SK-N-SH treated with all-trans-retinoic acid at 6 μM for 48 hours (cell line): Measurements from ENCODE around the gene KRTDAP.

Experiments
- ATAC-seq: fragments of 200-7000 bp; cut with Tn5 transposase; 3 replicates; pipeline ENCODE4 v1.9.1; 2020; ENCODE audit warnings: mild to moderate bottlenecking, moderate library complexity
- ARNTL ChIP-seq: fragments of 450-650 bp; formaldehyde crosslinking; IDR thresholded peaks from 2 replicates; pipeline ENCODE4 v1.5.0; 2020; ENCODE audit warnings: low read depth, mild to moderate bottlenecking, moderate library complexity, borderline replicate concordance
- BACH2 ChIP-seq: fragments of 250-450 bp; sonication (Bioruptor Pico); IDR thresholded peaks from 2 replicates; pipeline ENCODE4 v1.9.0; 2021; ENCODE audit warnings: mild to moderate bottlenecking, borderline replicate concordance
- CREB5 ChIP-seq: fragments of 250-450 bp; sonication (Bioruptor Pico); IDR thresholded peaks from 2 replicates; pipeline ENCODE4 v1.5.1; 2020; ENCODE audit warnings: low read depth, mild to moderate bottlenecking, moderate library complexity
- ESRRG ChIP-seq: fragments of 250-450 bp; sonication (Bioruptor Pico); IDR thresholded peaks from 2 replicates; pipeline ENCODE4 v1.6.1; 2021; ENCODE audit warnings: mild to moderate bottlenecking
- GLIS3 ChIP-seq: fragments of 250-450 bp; sonication (Bioruptor Pico); IDR thresholded peaks from 2 replicates; pipeline ENCODE4 v1.5.0; 2020; ENCODE audit warnings: mild to moderate bottlenecking, moderate library complexity
- ISL1 ChIP-seq: fragments of 250-450 bp; sonication (Bioruptor Pico); IDR thresholded peaks from 2 replicates; pipeline ENCODE4 v2.1.2; 2022; ENCODE audit warnings: mild to moderate bottlenecking, moderate library complexity
- OSR1 ChIP-seq: fragments of 250-450 bp; sonication (Bioruptor Pico); IDR thresholded peaks from 2 replicates; pipeline ENCODE4 v1.8.0; 2022; ENCODE audit warnings: moderate library complexity, mild to moderate bottlenecking, inconsistent platforms
- POU6F1 ChIP-seq: fragments of 250-450 bp; sonication (Bioruptor Pico); IDR thresholded peaks from 2 replicates; pipeline ENCODE4 v1.8.0; 2021; ENCODE audit warnings: low read depth, mild to moderate bottlenecking, moderate library complexity, borderline replicate concordance
- SNAI2 ChIP-seq: fragments of 250-450 bp; sonication (Bioruptor Pico); IDR thresholded peaks from 2 replicates; pipeline ENCODE4 v1.5.0; 2020; ENCODE audit warnings: mild to moderate bottlenecking, moderate library complexity
- TCF4 ChIP-seq: fragments of 250-450 bp; sonication (Bioruptor Pico); IDR thresholded peaks from 2 replicates; pipeline ENCODE4 v1.8.0; 2021; ENCODE audit warnings: mild to moderate bottlenecking, moderate library complexity, borderline replicate concordance
- TOX ChIP-seq: fragments of 250-450 bp; sonication (Bioruptor Pico); IDR thresholded peaks from 2 replicates; pipeline ENCODE4 v1.8.0; 2021; ENCODE audit warnings: mild to moderate bottlenecking, moderate library complexity, borderline replicate concordance
- TSHZ2 ChIP-seq: fragments of 250-450 bp; sonication (Bioruptor Pico); IDR thresholded peaks from 2 replicates; pipeline ENCODE4 v1.5.0; 2020; ENCODE audit warnings: mild to moderate bottlenecking, moderate library complexity
- ZC3H10 ChIP-seq: fragments of 250-450 bp; sonication (Bioruptor Pico); IDR thresholded peaks from 2 replicates; pipeline ENCODE4 v1.5.1; 2021; ENCODE audit warnings: mild to moderate bottlenecking, moderate library complexity
- ZFP30 ChIP-seq: fragments of 450-650 bp; formaldehyde crosslinking; IDR thresholded peaks from 2 replicates; pipeline ENCODE4 v1.5.0; 2022; ENCODE audit warnings: mild to moderate bottlenecking, moderate library complexity
- ZNF565 ChIP-seq: fragments of 450-650 bp; formaldehyde crosslinking; conservative IDR thresholded peaks from 2 replicates; pipeline ENCODE4 v1.5.0; 2020; ENCODE audit warnings: low read depth, mild to moderate bottlenecking, moderate library complexity
- ZNF70 ChIP-seq: fragments of 450-650 bp; formaldehyde crosslinking; IDR thresholded peaks from 2 replicates; pipeline ENCODE4 v1.5.0; 2020; ENCODE audit warnings: mild to moderate bottlenecking, moderate library complexity
- ZNF8 ChIP-seq: fragments of 450-650 bp; formaldehyde crosslinking; IDR thresholded peaks from 2 replicates; pipeline ENCODE4 v1.5.0; 2020; ENCODE audit warnings: mild to moderate bottlenecking, moderate library complexity
- TF ChIP-seq, protein P1 (sequence below): fragments of 250-450 bp; sonication (Bioruptor Pico); IDR thresholded peaks from 2 replicates; pipeline ENCODE4 v1.5.1; 2021; ENCODE audit warnings: mild to moderate bottlenecking, moderate library complexity
- TF ChIP-seq, protein P2 (sequence below): fragments of 250-450 bp; sonication (Bioruptor Pico); IDR thresholded peaks from 2 replicates; pipeline ENCODE4 v1.8.0; 2020; ENCODE audit warnings: mild to moderate bottlenecking, moderate library complexity, borderline replicate concordance

KRTDAP gene

DNA sequence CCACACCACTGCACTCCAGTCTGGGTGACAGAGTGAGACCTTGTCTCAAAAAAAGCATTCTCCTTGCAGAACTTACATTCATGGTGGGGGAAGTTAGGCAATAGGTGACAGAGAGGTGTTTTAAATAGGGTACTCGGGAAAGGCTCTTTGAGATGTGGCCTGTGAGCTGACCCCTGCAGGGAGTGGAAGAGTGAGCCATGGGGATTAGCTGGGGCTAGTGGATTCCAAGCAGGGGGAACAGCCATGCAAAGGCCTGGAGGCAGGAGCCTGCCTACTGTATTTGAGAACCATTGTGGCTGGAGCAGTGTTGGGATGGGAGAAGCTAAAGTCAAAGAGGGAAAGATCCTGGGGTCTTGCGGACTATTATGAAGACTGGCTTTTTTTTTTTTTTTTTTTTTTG, 27.1 kb upstream of the KRTDAP start:
- ATAC-seq: no peak
- TF ChIP-seq TCF4 (CRISPR knock-in tag) (no peak), ESRRG (CRISPR knock-in tag) (no peak)
- TF ChIP-seq, all 23 proteins: peak for 0

DNA sequence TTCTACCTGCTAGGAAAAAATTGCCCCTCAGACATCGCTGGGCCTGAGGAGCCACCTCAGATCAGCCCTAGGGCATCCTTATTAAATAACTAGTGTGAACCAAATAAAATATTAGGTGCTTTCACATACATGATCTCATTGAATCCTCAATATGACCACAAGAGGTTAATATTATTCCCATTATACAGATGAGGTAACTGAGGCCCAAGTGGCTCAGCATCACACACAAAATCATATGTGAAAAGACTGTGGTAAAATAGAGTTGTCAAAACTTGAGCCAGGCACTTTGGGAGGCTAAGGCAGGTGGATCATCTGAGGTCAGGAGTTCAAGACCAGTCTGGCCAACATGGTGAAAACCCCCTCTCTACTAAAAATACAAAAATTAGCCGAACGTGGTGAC, 26.0 kb upstream of the KRTDAP start:
- no peak for ATAC-seq
- no peak for TF ChIP-seq TSHZ2
- TF ChIP-seq ISL1 (CRISPR knock-in tag): no peak
- TF ChIP-seq ESRRG (CRISPR knock-in tag): no peak
- TF ChIP-seq POU6F1: no peak
- TF ChIP-seq, protein P1, sequence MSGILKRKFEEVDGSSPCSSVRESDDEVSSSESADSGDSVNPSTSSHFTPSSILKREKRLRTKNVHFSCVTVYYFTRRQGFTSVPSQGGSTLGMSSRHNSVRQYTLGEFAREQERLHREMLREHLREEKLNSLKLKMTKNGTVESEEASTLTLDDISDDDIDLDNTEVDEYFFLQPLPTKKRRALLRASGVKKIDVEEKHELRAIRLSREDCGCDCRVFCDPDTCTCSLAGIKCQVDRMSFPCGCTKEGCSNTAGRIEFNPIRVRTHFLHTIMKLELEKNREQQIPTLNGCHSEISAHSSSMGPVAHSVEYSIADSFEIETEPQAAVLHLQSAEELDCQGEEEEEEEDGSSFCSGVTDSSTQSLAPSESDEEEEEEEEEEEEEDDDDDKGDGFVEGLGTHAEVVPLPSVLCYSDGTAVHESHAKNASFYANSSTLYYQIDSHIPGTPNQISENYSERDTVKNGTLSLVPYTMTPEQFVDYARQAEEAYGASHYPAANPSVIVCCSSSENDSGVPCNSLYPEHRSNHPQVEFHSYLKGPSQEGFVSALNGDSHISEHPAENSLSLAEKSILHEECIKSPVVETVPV (CRISPR knock-in tag): no peak
- no peak for TF ChIP-seq ZFP30
- no peak for TF ChIP-seq ZC3H10 (CRISPR knock-in tag)
- TF ChIP-seq GLIS3 (CRISPR knock-in tag): no peak
- TF ChIP-seq ZNF70 (CRISPR knock-in tag): no peak
- TF ChIP-seq, protein P2, sequence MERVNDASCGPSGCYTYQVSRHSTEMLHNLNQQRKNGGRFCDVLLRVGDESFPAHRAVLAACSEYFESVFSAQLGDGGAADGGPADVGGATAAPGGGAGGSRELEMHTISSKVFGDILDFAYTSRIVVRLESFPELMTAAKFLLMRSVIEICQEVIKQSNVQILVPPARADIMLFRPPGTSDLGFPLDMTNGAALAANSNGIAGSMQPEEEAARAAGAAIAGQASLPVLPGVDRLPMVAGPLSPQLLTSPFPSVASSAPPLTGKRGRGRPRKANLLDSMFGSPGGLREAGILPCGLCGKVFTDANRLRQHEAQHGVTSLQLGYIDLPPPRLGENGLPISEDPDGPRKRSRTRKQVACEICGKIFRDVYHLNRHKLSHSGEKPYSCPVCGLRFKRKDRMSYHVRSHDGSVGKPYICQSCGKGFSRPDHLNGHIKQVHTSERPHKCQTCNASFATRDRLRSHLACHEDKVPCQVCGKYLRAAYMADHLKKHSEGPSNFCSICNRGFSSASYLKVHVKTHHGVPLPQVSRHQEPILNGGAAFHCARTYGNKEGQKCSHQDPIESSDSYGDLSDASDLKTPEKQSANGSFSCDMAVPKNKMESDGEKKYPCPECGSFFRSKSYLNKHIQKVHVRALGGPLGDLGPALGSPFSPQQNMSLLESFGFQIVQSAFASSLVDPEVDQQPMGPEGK (CRISPR knock-in tag): no peak
- TF ChIP-seq CREB5 (CRISPR knock-in tag): no peak

DNA sequence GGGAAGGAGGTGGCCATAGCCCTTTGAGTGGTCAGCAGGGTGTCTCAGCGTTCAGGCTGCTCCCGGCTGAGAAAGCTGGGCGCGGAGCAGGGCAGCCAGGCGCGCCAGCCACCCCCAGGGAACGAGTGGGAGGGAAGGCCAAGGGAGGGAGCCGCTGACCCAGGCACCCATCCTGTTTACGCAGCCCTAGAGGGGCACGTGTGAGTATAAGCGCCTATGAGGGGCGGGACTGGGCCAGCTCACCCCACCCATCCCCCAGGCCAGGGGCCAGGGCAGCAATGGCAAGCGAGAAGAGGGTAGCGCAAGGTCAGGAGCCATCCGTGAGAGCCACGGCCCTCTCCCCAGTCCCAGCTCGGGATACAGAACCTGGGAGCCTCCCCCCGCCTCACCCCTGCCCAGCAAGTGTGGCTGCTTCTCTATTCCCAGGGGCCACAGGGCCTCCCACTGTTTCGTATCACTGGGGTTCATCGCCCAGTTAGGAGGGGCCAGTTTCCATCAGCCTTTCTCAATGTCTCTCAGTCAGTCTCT, 24.1 kb upstream of the KRTDAP start:
- ATAC-seq: no peak
- TF ChIP-seq TOX (CRISPR knock-in tag) (no peak), ARNTL (CRISPR knock-in tag) (no peak), ZNF8 (CRISPR knock-in tag) (no peak), OSR1 (CRISPR knock-in tag) (no peak), BACH2 (CRISPR knock-in tag) (no peak), ZNF70 (CRISPR knock-in tag) (no peak), SNAI2 (CRISPR knock-in tag) (no peak), ZNF565 (CRISPR knock-in tag) (no peak), CREB5 (CRISPR knock-in tag) (no peak), GLIS3 (CRISPR knock-in tag) (no peak)
- TF ChIP-seq, protein P1 (CRISPR knock-in tag): no peak
- TF ChIP-seq, protein P2 (CRISPR knock-in tag): no peak
- TF ChIP-seq, all 23 proteins: peak for 0
